Spleen (tissue), 11 donors: ENCODE measurements around the gene HSPA12A. TPM values are rescaled to one million over a fixed set of nuclear protein-coding genes. Genes with fewer than 3 reads are reported as not detected.

ENCODE experiments used
- DNase-seq: peaks from one replicate; pipeline ENCODE4 v3.0.0-alpha.2; 2020
- H3K27ac ChIP-seq, 8 donors: fragments of 200-600 bp; sonication (generic) in 7 of 8; 1 replicate in 4 of 8; 2 replicates in 4 of 8; pipeline versions ENCODE4 v1.5.0 to v1.8.0; 2016 to 2021; ENCODE audit warnings: inconsistent platforms in 4 of 8, mild to moderate bottlenecking in 4 of 8, moderate library complexity in 1 of 8
- H3K27me3 ChIP-seq, 7 donors: fragments of 200-600 bp; sonication (generic) in 6 of 7; replicated peaks in 1 of 7; 1 replicate in 4 of 7; 2 replicates in 3 of 7; pipeline versions ENCODE4 v1.5.0 to v1.8.0; 2016 to 2021; ENCODE audit warnings: inconsistent platforms in 3 of 7, mild to moderate bottlenecking in 1 of 7
- H3K36me3 ChIP-seq, 6 donors: fragments of 200-600 bp; sonication (generic) in 5 of 6; 1 replicate in 4 of 6; 2 replicates in 2 of 6; pipeline versions ENCODE4 v1.5.0 to v1.8.0; 2016 to 2021; ENCODE audit warnings: inconsistent platforms in 2 of 6
- H3K4me1 ChIP-seq, 6 donors: fragments of 200-600 bp; sonication (generic) in 5 of 6; 1 replicate in 3 of 6; 2 replicates in 3 of 6; pipeline versions ENCODE4 v1.5.0 to v1.8.0; 2016 to 2021; ENCODE audit warnings: inconsistent platforms in 3 of 6
- H3K4me3 ChIP-seq, 8 donors: fragments of 200-600 bp; sonication (generic) in 7 of 8; 1 replicate in 4 of 8; 2 replicates in 4 of 8; pipeline versions ENCODE4 v1.5.0 to v1.8.0; 2016 to 2021; ENCODE audit warnings: inconsistent platforms in 4 of 8, mild to moderate bottlenecking in 4 of 8, moderate library complexity in 2 of 8
- H3K9me3 ChIP-seq, 8 donors: fragments of 200-600 bp; sonication (generic) in 7 of 8; 1 replicate in 4 of 8; 2 replicates in 4 of 8; pipeline versions ENCODE4 v1.5.0 to v1.8.0; 2016 to 2021; ENCODE audit warnings: inconsistent platforms in 4 of 8
- POLR2A ChIP-seq, 3 donors: fragments of 450-650 bp; IDR thresholded peaks; one replicate each; pipeline ENCODE4 v1.5.1; 2017; ENCODE audit warnings: antibody characterized with exemption in 3 of 3, mild to moderate bottlenecking in 1 of 3
- POLR2AphosphoS5 ChIP-seq, 3 donors: sonication (generic); formaldehyde crosslinking; IDR thresholded peaks; one replicate each; pipeline ENCODE4 v1.5.1; 2017; ENCODE audit warnings: antibody characterized with exemption in 3 of 3
- WGBS, 5 donors: extraction: QIAGEN DNeasy Blood & Tissue Kit in 3 of 5; methylation state at CpG; one replicate each; pipeline versions ENCODE4 v1.1.5 to v1.1.7; 2013 to 2018; 5-methylcytosine and 5-hydroxymethylcytosine counted together
- intact Hi-C: fragments of 100-400 bp; cut with DNase I; formaldehyde crosslinking; loops from one replicate; pipeline ENCODE4 v1.15.0; 2023; ENCODE audit warnings: low total_unique reads
- polyA plus RNA-seq, 3 donors: library from polyadenylated mRNA; stranded (reverse); fragments of 200-250 nt; gene quantifications; one replicate each; pipeline ENCODE4 v1.2.1, GENCODE V29; 2013
- total RNA-seq, 7 donors: library from RNA; depleted of rRNA in 3 of 7; stranded (reverse); fragments of >200 nt in 3 of 7; fragmentation: NEBNext Ultra II Directional in 4 of 7; extraction: Animal tissue kit (Norgen Biotek cat#: 25700) in 4 of 7; gene quantifications; one replicate each; pipeline versions ENCODE4 v1.1.0 to v1.2.1, GENCODE V29; 2016 to 2021
- TF ChIP-seq, protein P1 (sequence below), 11 experiments: fragments of 200-600 bp in 7 of 11; fragments of 450-650 bp in 4 of 11; sonication (generic) in 4 of 11; IDR thresholded peaks in 8 of 11; conservative IDR thresholded peaks in 3 of 11; 1 replicate in 7 of 11; 2 replicates in 4 of 11; pipeline versions ENCODE4 v1.4.0 to v1.8.0; 2016 to 2021; ENCODE audit warnings: antibody characterized with exemption in 11 of 11, inconsistent platforms in 4 of 11, mild to moderate bottlenecking in 1 of 11
- donor health status: healthy with polysubstance abuse.
- donor health status: DM: no; HTN: no; CAD: no; lungs with moderate emphysema.
- donor health status: DM: no; HTN: no; CAD: no.
- donor health status: Bipolar disorder and iron deficiency.
- donor health status: healthy.
- donor health status: DM: no; HTN: no; CAD: no.
- donor health status: DM: yes; HTN: yes; CAD: no.

HSPA12A gene
- total and polyA plus RNA-seq, 10 donors: 1.5 to 16.5 (median 6.9) TPM

- no peak overlapping the region for H3K4me3 ChIP-seq
- H3K9me3 ChIP-seq: no peaks in the 10 kb centered on the region
- TF ChIP-seq POLR2AphosphoS5 (IDR thresholded peaks at IDR 0.05) (no peak), POLR2A (IDR thresholded peaks at IDR 0.05) (no peak)
- TF ChIP-seq, protein P1, sequence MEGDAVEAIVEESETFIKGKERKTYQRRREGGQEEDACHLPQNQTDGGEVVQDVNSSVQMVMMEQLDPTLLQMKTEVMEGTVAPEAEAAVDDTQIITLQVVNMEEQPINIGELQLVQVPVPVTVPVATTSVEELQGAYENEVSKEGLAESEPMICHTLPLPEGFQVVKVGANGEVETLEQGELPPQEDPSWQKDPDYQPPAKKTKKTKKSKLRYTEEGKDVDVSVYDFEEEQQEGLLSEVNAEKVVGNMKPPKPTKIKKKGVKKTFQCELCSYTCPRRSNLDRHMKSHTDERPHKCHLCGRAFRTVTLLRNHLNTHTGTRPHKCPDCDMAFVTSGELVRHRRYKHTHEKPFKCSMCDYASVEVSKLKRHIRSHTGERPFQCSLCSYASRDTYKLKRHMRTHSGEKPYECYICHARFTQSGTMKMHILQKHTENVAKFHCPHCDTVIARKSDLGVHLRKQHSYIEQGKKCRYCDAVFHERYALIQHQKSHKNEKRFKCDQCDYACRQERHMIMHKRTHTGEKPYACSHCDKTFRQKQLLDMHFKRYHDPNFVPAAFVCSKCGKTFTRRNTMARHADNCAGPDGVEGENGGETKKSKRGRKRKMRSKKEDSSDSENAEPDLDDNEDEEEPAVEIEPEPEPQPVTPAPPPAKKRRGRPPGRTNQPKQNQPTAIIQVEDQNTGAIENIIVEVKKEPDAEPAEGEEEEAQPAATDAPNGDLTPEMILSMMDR (IDR thresholded peaks at IDR 0.05 in 8 of 11, conservative IDR thresholded peaks at IDR 0.05 in 3 of 11): no peak
- peaks cover 0 to 15% (median 0%) of the 10 kb centered on the region in 7 donors for H3K27me3 ChIP-seq
- 60 to 80% (median 68%) methylated on average over 8 of the region's 8 CpGs for WGBS, 5 donors
- no peaks in the 10 kb centered on the region for H3K36me3 ChIP-seq
- DNase-seq: no peak
- peaks cover 0 to 14% (median 9%) of the 10 kb centered on the region in 6 donors for H3K4me1 ChIP-seq
- intact Hi-C loops: no loop called here
- H3K27ac ChIP-seq: peak overlapping the region in 3 of 8 donors; percentile 15 to 60 (median 53)
Observed at GRCh38 chr10:116787053-116787659, 44.8 kb upstream of the HSPA12A start.

- intact Hi-C loops: no loop called here
- H3K4me3 ChIP-seq: no peak overlapping the region
- 88 to 96% (median 93%) methylated on average over 8 of the region's 8 CpGs for WGBS, 5 donors
Observed at GRCh38 chr10:116785867-116786266, 43.5 kb upstream of the HSPA12A start.

DNA sequence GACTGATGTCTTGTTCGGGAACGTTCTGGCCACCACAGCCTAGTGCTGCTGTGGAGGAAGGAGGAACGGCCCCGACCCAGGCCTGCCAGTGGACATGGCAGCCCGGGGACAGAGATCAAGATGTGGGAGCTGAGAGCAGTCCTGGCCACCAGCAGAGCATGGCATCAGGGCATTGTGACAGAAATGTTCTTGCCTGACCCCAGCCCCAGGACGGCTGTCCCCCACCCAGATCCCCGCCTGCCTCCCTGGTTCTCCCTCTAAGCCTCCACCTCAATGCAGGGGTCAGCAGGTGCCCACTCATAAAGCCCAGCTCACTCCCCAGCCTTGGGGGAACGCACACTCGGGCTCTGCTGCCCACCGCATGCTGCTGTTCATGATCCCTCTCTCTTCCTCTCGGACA is 42.9 kb upstream of the HSPA12A start:
- WGBS, 5 donors: 84 to 92% (median 87%) methylated on average over 10 to 11 of the region's 11 CpGs
- intact Hi-C loops: no loop called here
- Histone ChIP-seq H3K36me3 (no peaks in the 10 kb centered on the region), H3K4me1 (peaks cover 0 to 14% (median 9%) of the 10 kb centered on the region in 6 donors), H3K27me3 (peaks cover 0 to 7% (median 0%) of the 10 kb centered on the region in 7 donors), H3K9me3 (no peaks in the 10 kb centered on the region), H3K4me3 (no peak overlapping the region), H3K27ac (no peak overlapping the region)
- TF ChIP-seq, protein P1 (IDR thresholded peaks at IDR 0.05 in 8 of 11, conservative IDR thresholded peaks at IDR 0.05 in 3 of 11): no peak
- TF ChIP-seq POLR2AphosphoS5 (IDR thresholded peaks at IDR 0.05): no peak
- TF ChIP-seq POLR2A (IDR thresholded peaks at IDR 0.05): no peak
- peak; percentile 68 for DNase-seq

More at GRCh38 chr10:116785867-116786266, 43.5 kb upstream of the HSPA12A start:
- DNase-seq: no peak
- Histone ChIP-seq H3K27ac (no peak overlapping the region), H3K9me3 (no peaks in the 10 kb centered on the region), H3K36me3 (no peaks in the 10 kb centered on the region), H3K27me3 (peaks cover 0 to 8% (median 0%) of the 10 kb centered on the region in 7 donors), H3K4me1 (peaks cover 0 to 14% (median 9%) of the 10 kb centered on the region in 6 donors)
- TF ChIP-seq, protein P1 (IDR thresholded peaks at IDR 0.05 in 8 of 11, conservative IDR thresholded peaks at IDR 0.05 in 3 of 11): no peak
- TF ChIP-seq POLR2A (IDR thresholded peaks at IDR 0.05) (no peak), POLR2AphosphoS5 (IDR thresholded peaks at IDR 0.05) (no peak)

- TF ChIP-seq POLR2AphosphoS5 (IDR thresholded peaks at IDR 0.05) (no peak), POLR2A (IDR thresholded peaks at IDR 0.05) (no peak)
- TF ChIP-seq, protein P1 (IDR thresholded peaks at IDR 0.05 in 8 of 11, conservative IDR thresholded peaks at IDR 0.05 in 3 of 11): no peak
- WGBS, 5 donors: 90 to 94% (median 91%) methylated on average over 5 to 7 of the region's 7 CpGs
- H3K27me3 ChIP-seq: peaks cover 0 to 5% (median 0%) of the 10 kb centered on the region in 7 donors
- H3K4me3 ChIP-seq: no peak overlapping the region
- peak; percentile 56 for DNase-seq
- peaks cover 0 to 14% (median 9%) of the 10 kb centered on the region in 6 donors for H3K4me1 ChIP-seq
- no peak overlapping the region for H3K27ac ChIP-seq
- intact Hi-C loops: no loop called here
- no peaks in the 10 kb centered on the region for H3K36me3 ChIP-seq
- H3K9me3 ChIP-seq: no peaks in the 10 kb centered on the region
Observed at GRCh38 chr10:116784651-116785050, 42.3 kb upstream of the HSPA12A start.
